SK-N-SH (cell line): ENCODE data around the gene GSG1L2.

Experiments
- CTCF ChIP-seq: fragments of 200-600 bp; sonication (generic); IDR thresholded peaks from 2 replicates; pipeline ENCODE4 v1.6.1; 2017; ENCODE audit warnings: antibody characterized with exemption, mild to moderate bottlenecking, moderate library complexity
- EZH2phosphoT487 ChIP-seq: fragments of 200-600 bp; sonication (generic); IDR thresholded peaks from 2 replicates; pipeline ENCODE4 v1.6.1; 2017; ENCODE audit warnings: low read depth, mixed run types, mild to moderate bottlenecking, antibody characterized with exemption, moderate library complexity, borderline replicate concordance
- GATA2 ChIP-seq: sonication (generic); formaldehyde crosslinking; IDR thresholded peaks from 2 replicates; pipeline ENCODE4 v1.5.0; 2020; ENCODE audit warnings: mild to moderate bottlenecking, missing genetic modification reagents
- MAX ChIP-seq: IDR thresholded peaks from 2 replicates; pipeline ENCODE4 v1.4.0; 2012; ENCODE audit warnings: low read depth
- REST ChIP-seq: IDR thresholded peaks from 2 replicates; pipeline ENCODE4 v1.6.1; 2012; ENCODE audit warnings: mild to moderate bottlenecking, low read depth, low read length, moderate library complexity
- SIN3A ChIP-seq: IDR thresholded peaks from 2 replicates; pipeline ENCODE4 v1.6.1; 2012; ENCODE audit warnings: low read depth, mild to moderate bottlenecking, low read length, moderate library complexity, borderline replicate concordance
- TAF1 ChIP-seq: IDR thresholded peaks from 2 replicates; pipeline ENCODE4 v1.6.1; 2012; ENCODE audit warnings: low read depth, mild to moderate bottlenecking, low read length, moderate library complexity, borderline replicate concordance
- YY1 ChIP-seq: IDR thresholded peaks from 2 replicates; pipeline ENCODE4 v1.4.0; 2012; ENCODE audit warnings: low read depth, mild to moderate bottlenecking

GRCh38 chr17:9839433-9839832 lies 17.6 kb upstream of the GSG1L2 start:
- TF ChIP-seq CTCF (no peak), YY1 (no peak), EZH2phosphoT487 (no peak), MAX (no peak), GATA2 (CRISPR knock-in tag) (no peak), SIN3A (no peak), TAF1 (no peak), REST (no peak)
